K562 (cell line): ENCODE results near the gene FBXL2. TPM values are rescaled to one million over a fixed set of nuclear protein-coding genes. Genes with fewer than 3 reads are reported as not detected.

Source experiments
- ARID3A ChIP-seq: IDR thresholded peaks from 2 replicates; pipeline ENCODE4 v1.6.1; 2012; ENCODE audit warnings: low read depth, low read length, improper control_type of control experiment, borderline replicate concordance
- BRCA1 ChIP-seq, 2 experiments: fragments of 450-650 bp in 1 of 2; sonication (generic) in 1 of 2; formaldehyde crosslinking in 1 of 2; IDR thresholded peaks; 2 replicates each; pipeline versions ENCODE4 v1.5.0 to v1.6.1; 2017 to 2020; ENCODE audit warnings: mild to moderate bottlenecking in 1 of 2, missing genetic modification reagents in 1 of 2
- NCOA2 ChIP-seq, 2 experiments: fragments of 450-650 bp; IDR thresholded peaks; 2 replicates each; pipeline ENCODE4 v1.6.1; 2018; ENCODE audit warnings: mild to moderate bottlenecking in 2 of 2, moderate library complexity in 1 of 2; ENCODE audit not compliant: partially characterized antibody in 2 of 2
- NFYB ChIP-seq: IDR thresholded peaks from 2 replicates; pipeline ENCODE4 v1.6.1; 2011; ENCODE audit warnings: mild to moderate bottlenecking, moderate library complexity; ENCODE audit not compliant: insufficient read length; ENCODE audit errors: extremely low read depth
- REST ChIP-seq, 2 experiments: fragments of 450-650 bp; formaldehyde crosslinking in 1 of 2; IDR thresholded peaks; 2 replicates each; pipeline versions ENCODE4 v1.4.0 to v1.6.1; 2014 to 2020; ENCODE audit warnings: mild to moderate bottlenecking in 2 of 2, borderline replicate concordance in 1 of 2, low read depth in 1 of 2
- SREBF1 ChIP-seq: fragments of 150-350 bp; IDR thresholded peaks from 2 replicates; pipeline ENCODE4 v1.6.1; 2014; ENCODE audit warnings: antibody characterized with exemption, low read depth, low read length, borderline replicate concordance
- YBX1 ChIP-seq: fragments of 450-650 bp; IDR thresholded peaks from 2 replicates; pipeline ENCODE4 v1.7.1; 2016; ENCODE audit warnings: mild to moderate bottlenecking
- ZNF445 ChIP-seq: fragments of 250-450 bp; sonication (Bioruptor Pico); IDR thresholded peaks from 2 replicates; pipeline ENCODE4 v1.4.0; 2020; ENCODE audit warnings: low read depth, mild to moderate bottlenecking, moderate library complexity
- ZNF592 ChIP-seq: fragments of 450-650 bp; IDR thresholded peaks from 2 replicates; pipeline ENCODE4 v1.6.1; 2017; ENCODE audit warnings: antibody characterized with exemption, mild to moderate bottlenecking
- polyA plus RNA-seq, 8 experiments: library from polyadenylated mRNA; depleted of rRNA in 4 of 8; stranded (reverse) in 5 of 8; unstranded in 3 of 8; fragments of >200 nt; fragmentation: Nextera tagmentation in 2 of 8; fragmentation: Illumina TruSeq in 1 of 8; extraction: Ambion mirVana in 2 of 8; extraction: Trizol in 1 of 8; gene quantifications; 2 replicates each; pipeline versions ENCODE4 v1.2.1 to v1.2.3, GENCODE V29; 2011 to 2014; ENCODE audit warnings: inconsistent platforms in 1 of 8, missing spikeins in 1 of 8
- total RNA-seq, 7 experiments: library from RNA; depleted of rRNA in 6 of 7; stranded (reverse); fragments of >200 nt in 6 of 7; fragmentation: Illumina TruSeq in 2 of 7; extraction: Trizol in 2 of 7; gene quantifications; 2 replicates each; pipeline versions ENCODE4 v1.2.1 to v1.2.3, GENCODE V29; 2011 to 2021; ENCODE audit warnings: low replicate concordance in 1 of 7

The FBXL2 gene
- total and polyA plus RNA-seq, 9 of the 15 experiments (the other 6 are each of a cell fraction or from before 2014, with no cell fraction given) = 1.3 to 6.9 (median 1.9) TPM

- peak; percentile 90 for TF ChIP-seq REST (IDR thresholded peaks at IDR 0.05; ENCODE audit: borderline replicate concordance)
- TF ChIP-seq REST (CRISPR knock-in tag; IDR thresholded peaks at IDR 0.05; ENCODE audit: low read depth) = no peak
- TF ChIP-seq NFYB = no peak
- TF ChIP-seq NCOA2 (IDR thresholded peaks at IDR 0.05; ENCODE audit: partially characterized antibody in 2 of 2) = no peak
- no peak for TF ChIP-seq SREBF1
- no peak for TF ChIP-seq ARID3A
- TF ChIP-seq ZNF592 = no peak
- no peak for TF ChIP-seq ZNF445 (CRISPR knock-in tag)
- TF ChIP-seq BRCA1 (IDR thresholded peaks at IDR 0.05) = no peak
- TF ChIP-seq BRCA1 (CRISPR knock-in tag; IDR thresholded peaks at IDR 0.05) = no peak
- no peak for TF ChIP-seq YBX1
These were observed 95.2 kb downstream of the FBXL2 start (continued) for GRCh38 chr3:33372218-33373081.
